Heart right ventricle (tissue), 16 donors: ENCODE measurements around the gene RPL27A. TPM values are rescaled to one million over a fixed set of nuclear protein-coding genes. Genes with fewer than 3 reads are reported as not detected.

Experiments used
- ATAC-seq, 8 donors: fragments of 200-7000 bp; cut with Tn5 transposase; one replicate each; pipeline ENCODE4 v1.9.1; 2020; ENCODE audit warnings: mild to moderate bottlenecking in 8 of 8, moderate library complexity in 8 of 8, moderate number of reproducible peaks in 1 of 8
- DNase-seq, 2 donors: peaks; one replicate each; pipeline ENCODE4 v3.0.0-alpha.2; 2020
- H3K27ac ChIP-seq, 10 donors: fragments of 200-600 bp; sonication (generic) in 2 of 10; one replicate each; pipeline versions ENCODE4 v1.5.0 to v1.8.0; 2020 to 2022; ENCODE audit warnings: mild to moderate bottlenecking in 3 of 10
- H3K27me3 ChIP-seq, 7 donors: fragments of 200-600 bp; one replicate each; pipeline ENCODE4 v1.8.0; 2021 to 2022; ENCODE audit warnings: mild to moderate bottlenecking in 2 of 7
- H3K36me3 ChIP-seq, 9 donors: fragments of 200-600 bp; sonication (generic) in 1 of 9; one replicate each; pipeline versions ENCODE4 v1.5.0 to v1.8.0; 2020 to 2022; ENCODE audit warnings: mild to moderate bottlenecking in 2 of 9
- H3K4me1 ChIP-seq, 9 donors: fragments of 200-600 bp; sonication (generic) in 1 of 9; one replicate each; pipeline versions ENCODE4 v1.5.0 to v1.8.0; 2020 to 2022; ENCODE audit warnings: mild to moderate bottlenecking in 4 of 9
- H3K4me3 ChIP-seq, 10 donors: fragments of 200-600 bp; sonication (generic) in 2 of 10; one replicate each; pipeline versions ENCODE4 v1.5.0 to v1.8.0; 2020 to 2022; ENCODE audit warnings: mild to moderate bottlenecking in 7 of 10, moderate library complexity in 2 of 10
- H3K9me3 ChIP-seq, 11 donors: fragments of 200-600 bp in 10 of 11; sonication (generic) in 2 of 11; one replicate each; pipeline versions ENCODE4 v1.5.0 to v1.8.0; 2013 to 2022; ENCODE audit warnings: mild to moderate bottlenecking in 2 of 11, control low read depth in 1 of 11, moderate library complexity in 1 of 11
- CTCF ChIP-seq, 9 donors: fragments of 200-600 bp; sonication (generic) in 2 of 9; IDR thresholded peaks; one replicate each; pipeline versions ENCODE4 v1.5.0 to v1.8.0; 2021 to 2022; ENCODE audit warnings: antibody characterized with exemption in 9 of 9, mild to moderate bottlenecking in 5 of 9, moderate library complexity in 1 of 9
- WGBS, 2 donors: extraction: QIAGEN DNeasy Blood & Tissue Kit; methylation state at CpG; one replicate each; pipeline ENCODE4 v1.1.7; 2013; ENCODE audit warnings: inconsistent platforms in 1 of 2; 5-methylcytosine and 5-hydroxymethylcytosine counted together
- intact Hi-C, 10 donors: fragments of 100-400 bp; cut with DNase I; formaldehyde crosslinking; loops; one replicate each; pipeline versions ENCODE4 v1.11.1 to v1.14.2; 2022
- polyA plus RNA-seq, 2 donors: library from polyadenylated mRNA; stranded (reverse); fragments of 200-250 nt; gene quantifications; one replicate each; pipeline ENCODE4 v1.2.3, GENCODE V29; 2013
- total RNA-seq, 10 donors: library from RNA; stranded (reverse); fragmentation: NEBNext Ultra II Directional in 3 of 10; extraction: Animal tissue kit (Norgen Biotek cat#: 25700) in 3 of 10; gene quantifications; one replicate each; pipeline versions ENCODE4 v1.2.1 to v1.2.4, GENCODE V29; 2021 to 2023
- donor health status: Arrhythmogenic right ventricular cardiomyopathy.
- donor health status: ischemic (EF 13 %, LVEDD 7.1; RV severe dilation, severe dysfunction).
- donor health status: healthy with polysubstance abuse.
- donor health status: DM: no; HTN: yes; CAD: no.
- donor health status: DM: no; HTN: no; CAD: no.
- donor health status: ischemic (EF 25% LVEDD 6.9; RV normal size, moderate dysfunction).
- donor health status: ischemic (EF 25% LVEDD 5.7; RV mildly dilated, moderate dysfunction).
- donor health status: healthy.
- donor health status: DM: yes; HTN: yes; CAD: no.
- donor health status: Ischemic cardiomyopathy.
- donor health status: ischemic (EF 35%, LVEDD 5.7; RV mildly dilated, moderate dysfunction).
- donor health status: nonischemic (EF 11% LVEDD 7.7; RV severe dilation, severe dysfunction).
- donor health status: DM: yes; HTN: yes; CAD: no.
- donor health status: PGD.
- donor health status: ischemic (EF 29% LVEDD 5.4; RV normal size, mild dysfunction).
- donor health status: nonischemic (EF 23%, LVEDD 6.1; RV moderate dilation, normal function).

The RPL27A gene
- total and polyA plus RNA-seq, 12 donors: 317 to 2,131 (median 429) TPM

- Histone ChIP-seq H3K36me3 (peaks cover 0 to 97% (median 0%) of the 10 kb centered on the region in 9 donors), H3K4me1 (no peaks in the 10 kb centered on the region), H3K9me3 (peaks cover 0 to 14% (median 0%) of the 10 kb centered on the region in 11 donors), H3K27me3 (no peaks in the 10 kb centered on the region), H3K27ac (no peak overlapping the region), H3K4me3 (no peak overlapping the region)
- ATAC-seq (no peak), DNase-seq (no peak)
- no peak for TF ChIP-seq CTCF (IDR thresholded peaks at IDR 0.05)
- intact Hi-C loops: no loop called here
- 89 to 91% methylated on average over 3 of the region's 3 CpGs for WGBS, 2 donors
Measured at GRCh38 chr11:8639655-8640054, 42.9 kb upstream of the RPL27A start.

- no peak for TF ChIP-seq CTCF (IDR thresholded peaks at IDR 0.05)
- intact Hi-C loops: no loop called here
Measured at GRCh38 chr11:8640267-8640906, 42.2 kb upstream of the RPL27A start.

GRCh38 chr11:8641332-8641731, 41.3 kb upstream of the RPL27A start:
- Histone ChIP-seq H3K4me3 (no peak overlapping the region), H3K4me1 (no peaks in the 10 kb centered on the region), H3K27ac (no peak overlapping the region), H3K27me3 (no peaks in the 10 kb centered on the region), H3K9me3 (peaks cover 0 to 5% (median 0%) of the 10 kb centered on the region in 11 donors), H3K36me3 (peaks cover 0 to 97% (median 7%) of the 10 kb centered on the region in 9 donors)
- DNase-seq (no peak), ATAC-seq (no peak)
- intact Hi-C loops: no loop called here
- no peak for TF ChIP-seq CTCF (IDR thresholded peaks at IDR 0.05)
- WGBS, 2 donors: 91 to 97% methylated on average over 2 of the region's 2 CpGs

More at GRCh38 chr11:8640267-8640906, 42.2 kb upstream of the RPL27A start:
- Histone ChIP-seq H3K27ac (no peak overlapping the region), H3K27me3 (no peaks in the 10 kb centered on the region), H3K4me3 (no peak overlapping the region), H3K36me3 (peaks cover 0 to 97% (median 0%) of the 10 kb centered on the region in 9 donors), H3K9me3 (peaks cover 0 to 14% (median 0%) of the 10 kb centered on the region in 11 donors), H3K4me1 (no peaks in the 10 kb centered on the region)
- no peak for DNase-seq
- 47 to 50% methylated on average over 5 of the region's 5 CpGs for WGBS, 2 donors
- ATAC-seq: no peak

- Histone ChIP-seq H3K27me3 (no peaks in the 10 kb centered on the region), H3K4me3 (no peak overlapping the region), H3K4me1 (no peaks in the 10 kb centered on the region), H3K36me3 (peaks cover 0 to 96% (median 9%) of the 10 kb centered on the region in 9 donors), H3K27ac (no peak overlapping the region), H3K9me3 (no peaks in the 10 kb centered on the region)
- WGBS, 2 donors: 77 to 79% methylated on average over 5 of the region's 5 CpGs
- no peak for ATAC-seq
- no peak for DNase-seq
- TF ChIP-seq CTCF (IDR thresholded peaks at IDR 0.05): no peak
- intact Hi-C loops: no loop called here
Measured at GRCh38 chr11:8642196-8642841, 40.3 kb upstream of the RPL27A start.
